ENCODE measurements around the gene MYL12B.

- TF ChIP-seq CTCF (IDR thresholded peaks at IDR 0.05; ENCODE audit: insufficient read depth, low read depth, low read length) (no peak), EZH2 (IDR thresholded peaks at IDR 0.05; ENCODE audit: insufficient read depth, low read length) (no peak)
Observed at GRCh38 chr18:3269914-3270299, 8.0 kb downstream of the MYL12B start.

Data from astrocyte (in vitro differentiated cells and primary cell).